NCI-H2171 treated with DMSO at 0.1 percent for 48 hours (cell line): ENCODE results near the gene SLC6A12.
"Not testable (repeated sequence)": the region's sequence is repeated elsewhere in the genome, so short reads cannot be mapped to it uniquely, and the experiment has no call there.

ENCODE experiments used
- DNase-seq: peaks from one replicate; lab custom pipeline; 2025; lab: John Stamatoyannopoulos, UW

The SLC6A12 gene

GRCh38 chr12:214003-214741 lies at the start of gene SLC6A12:
SLC6A12 (minus strand) TSS chr12:214157; CDS start chr12:209986, 4,171 bp downstream.
- no peak for DNase-seq

- no peak for DNase-seq
Observed at GRCh38 chr12:263574-263973, 49.6 kb upstream of the SLC6A12 start.

GRCh38 chr12:262817-263216 lies 48.9 kb upstream of the SLC6A12 start, which contains the start of gene SLC6A13:
SLC6A13 (minus strand) TSS chr12:262836; CDS start chr12:260052, 2,784 bp downstream.
- DNase-seq, result no peak

- no peak for DNase-seq
Observed at GRCh38 chr12:262113-262512, 48.2 kb upstream of the SLC6A12 start.

GRCh38 chr12:257521-258321 lies 43.8 kb upstream of the SLC6A12 start:
- DNase-seq, result no peak

- no peak for DNase-seq
Observed at GRCh38 chr12:256958-257357, 43.0 kb upstream of the SLC6A12 start.

GRCh38 chr12:256225-256624 lies 42.3 kb upstream of the SLC6A12 start:
- DNase-seq, result no peak

GRCh38 chr12:254912-255311 lies 41.0 kb upstream of the SLC6A12 start:
- no peak for DNase-seq

GRCh38 chr12:254039-254438 lies 40.1 kb upstream of the SLC6A12 start:
- DNase-seq, result no peak

GRCh38 chr12:253116-253831 lies 39.3 kb upstream of the SLC6A12 start:
- no peak for DNase-seq

GRCh38 chr12:252636-253035 lies 38.7 kb upstream of the SLC6A12 start:
- no peak for DNase-seq

- no peak for DNase-seq
Observed at GRCh38 chr12:247271-247670, 33.3 kb upstream of the SLC6A12 start.

- DNase-seq, result no peak
Observed at GRCh38 chr12:243381-243780, 29.4 kb upstream of the SLC6A12 start.

GRCh38 chr12:242496-242895 lies 28.5 kb upstream of the SLC6A12 start:
- DNase-seq, result no peak

GRCh38 chr12:241266-241665 lies 27.3 kb upstream of the SLC6A12 start:
- no peak for DNase-seq

- DNase-seq, result no peak
Observed at GRCh38 chr12:240566-240965, 26.6 kb upstream of the SLC6A12 start.

GRCh38 chr12:238736-239398 lies 24.9 kb upstream of the SLC6A12 start:
- DNase-seq, result no peak

- DNase-seq, result no peak
Observed at GRCh38 chr12:238116-238515, 24.2 kb upstream of the SLC6A12 start.

- DNase-seq, result no peak
Observed at GRCh38 chr12:237026-237815, 23.3 kb upstream of the SLC6A12 start.

GRCh38 chr12:236445-236844 lies 22.5 kb upstream of the SLC6A12 start:
- DNase-seq, result no peak

- not testable (repeated sequence) for DNase-seq
Observed at GRCh38 chr12:235967-236366, 22.0 kb upstream of the SLC6A12 start.
